ENCODE measurements around the gene NEDD4.
"Not testable (repeated sequence)": the region's sequence is repeated elsewhere in the genome, so short reads cannot be mapped to it uniquely, and the experiment has no call there.

Gene NEDD4

DNA sequence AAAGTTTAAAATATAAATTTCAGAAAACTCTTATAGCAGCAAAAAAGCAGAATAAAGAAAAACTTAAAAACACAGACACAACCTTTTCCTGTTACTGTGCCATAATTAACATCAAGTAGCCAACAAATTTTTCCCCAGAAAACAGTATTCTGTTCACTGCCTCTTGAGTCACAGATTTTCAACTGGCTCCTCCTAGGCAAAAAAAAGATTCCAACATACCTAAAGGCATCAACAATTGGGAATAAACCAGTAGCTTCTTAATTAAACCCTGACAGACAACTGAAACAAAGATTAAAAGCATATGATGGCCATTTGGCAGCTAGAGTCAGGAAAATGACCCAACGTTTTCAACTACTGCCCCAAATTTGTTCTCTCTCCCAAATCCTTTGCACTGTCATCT lies 10.9 kb upstream of the NEDD4 start:
- DNase-seq (ENCODE audit: low read depth): not testable (repeated sequence)

- not testable (repeated sequence) for DNase-seq (ENCODE audit: low read depth)
Observed at GRCh38 chr15:56003777-56004176, 10.4 kb upstream of the NEDD4 start.

DNA sequence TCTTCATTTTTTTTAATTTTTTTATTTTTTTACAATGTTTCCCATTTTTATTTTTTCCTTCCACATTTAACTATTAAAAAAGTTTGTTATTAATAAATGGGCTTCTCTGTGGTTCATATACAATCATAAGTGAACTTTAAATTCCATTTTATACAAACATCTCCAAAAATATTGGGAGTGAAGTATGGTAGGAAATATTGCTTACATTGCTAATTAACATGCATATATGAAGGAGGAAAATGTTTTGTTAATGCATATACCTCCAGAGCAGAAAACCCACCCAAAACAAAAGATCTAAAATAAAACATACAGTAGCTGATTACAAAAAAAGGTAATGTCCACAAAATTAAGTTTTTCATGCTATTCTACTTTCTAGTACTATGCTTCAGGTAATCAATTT lies 9.9 kb upstream of the NEDD4 start:
- not testable (repeated sequence) for DNase-seq (ENCODE audit: low read depth)

GRCh38 chr15:56001471-56002078 lies 8.2 kb upstream of the NEDD4 start:
- DNase-seq (ENCODE audit: low read depth): no peak

- no peak for DNase-seq (ENCODE audit: low read depth)
Observed at GRCh38 chr15:55999658-56000057, 6.2 kb upstream of the NEDD4 start.

DNA sequence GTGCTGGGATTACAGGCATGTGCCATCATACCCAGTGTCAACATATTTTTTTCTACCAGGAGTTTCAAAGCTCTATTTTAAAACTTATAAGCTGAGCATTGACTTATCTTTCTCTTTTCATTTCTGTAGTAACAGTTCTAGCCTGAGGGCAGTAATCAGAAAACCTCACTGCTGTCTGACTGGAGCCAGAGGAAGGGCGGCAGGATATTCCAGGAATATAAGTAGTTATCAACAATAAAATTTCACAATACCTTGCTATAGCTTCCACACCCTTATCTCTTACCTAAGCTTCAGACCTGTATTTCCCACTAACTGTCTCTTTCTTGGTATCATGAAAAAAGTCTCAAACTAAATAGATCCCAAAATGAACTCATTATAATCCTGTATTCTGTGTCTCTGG lies 5.1 kb upstream of the NEDD4 start:
- no peak for DNase-seq (ENCODE audit: low read depth)

- no peak for DNase-seq (ENCODE audit: low read depth)
Observed at GRCh38 chr15:55993804-55994560, 570 bp upstream of the NEDD4 start.

- no peak for DNase-seq (ENCODE audit: low read depth)
Observed at GRCh38 chr15:55992769-55993110, 672 bp downstream of the NEDD4 start.

- no peak for DNase-seq (ENCODE audit: low read depth)
Observed at GRCh38 chr15:55991802-55992768, 1.3 kb downstream of the NEDD4 start.

- DNase-seq (ENCODE audit: low read depth): no peak
Observed at GRCh38 chr15:55990998-55991397, 2.4 kb downstream of the NEDD4 start.

DNA sequence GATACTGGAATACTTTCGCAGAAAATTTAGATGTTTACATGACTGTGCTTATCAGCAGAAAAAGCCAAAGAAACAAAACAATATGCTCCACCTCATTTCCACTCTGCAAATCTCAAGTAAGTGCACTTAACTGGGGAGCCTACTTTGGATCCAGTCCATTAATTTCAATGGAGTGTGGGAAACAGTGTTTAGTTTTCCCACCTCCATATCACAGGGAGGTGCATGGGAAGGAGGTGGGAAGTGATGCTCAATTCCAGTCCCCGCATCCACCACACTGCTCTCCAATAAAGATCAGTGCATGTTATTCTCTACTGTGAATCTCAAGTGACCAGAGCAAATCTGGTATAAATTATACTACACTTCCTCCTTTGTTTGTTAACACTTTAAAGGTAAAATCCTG lies 2.9 kb downstream of the NEDD4 start:
- DNase-seq (ENCODE audit: low read depth): no peak

GRCh38 chr15:55989383-55989782 lies 4.0 kb downstream of the NEDD4 start:
- no peak for DNase-seq (ENCODE audit: low read depth)

GRCh38 chr15:55981582-55982249 lies 11.7 kb downstream of the NEDD4 start:
- no peak for DNase-seq (ENCODE audit: low read depth)

- DNase-seq (ENCODE audit: low read depth): no peak
Observed at GRCh38 chr15:55980511-55980910, 12.9 kb downstream of the NEDD4 start.

- DNase-seq (ENCODE audit: low read depth): no peak
Observed at GRCh38 chr15:55977231-55977630, 16.2 kb downstream of the NEDD4 start.

DNA sequence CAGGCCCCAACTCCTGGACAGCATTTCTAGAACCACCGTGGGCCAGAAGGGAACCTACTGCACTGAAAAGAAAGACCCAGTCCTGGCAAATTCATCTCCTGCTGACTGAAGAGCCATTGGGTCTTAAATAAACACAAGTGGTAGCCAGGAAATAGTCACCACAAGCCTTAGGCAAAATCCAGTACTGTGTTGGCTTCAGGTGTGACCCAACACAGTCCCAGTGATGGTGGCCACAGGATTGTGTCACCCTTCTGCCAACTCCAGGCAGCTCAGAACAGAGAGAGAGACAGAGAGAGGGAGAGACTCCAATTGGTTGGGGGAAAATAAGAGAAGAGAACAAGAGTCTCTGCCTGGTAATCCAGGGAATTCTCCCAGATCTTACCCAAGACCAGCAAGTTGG lies 23.1 kb downstream of the NEDD4 start:
- no peak for DNase-seq (ENCODE audit: low read depth)

DNA sequence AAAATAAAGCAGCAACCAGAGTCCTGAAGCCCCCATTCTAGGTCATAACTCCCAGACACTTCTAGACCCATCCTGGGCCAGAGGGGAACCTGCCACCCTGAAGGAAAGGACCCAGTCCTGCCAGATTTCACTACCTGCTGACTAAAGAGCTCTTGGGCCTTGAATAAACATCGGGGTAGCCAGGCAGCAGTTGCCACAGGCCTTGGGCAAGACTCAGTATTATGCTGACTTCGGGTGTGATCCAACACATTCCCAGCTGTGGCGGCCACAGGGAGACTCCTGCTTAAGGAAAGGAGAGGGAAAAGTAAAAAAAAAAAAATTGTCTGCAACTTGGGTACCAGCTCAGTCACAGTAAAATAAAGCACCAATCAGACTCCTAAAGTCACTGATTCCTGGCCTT lies 23.8 kb downstream of the NEDD4 start:
- no peak for DNase-seq (ENCODE audit: low read depth)

DNA sequence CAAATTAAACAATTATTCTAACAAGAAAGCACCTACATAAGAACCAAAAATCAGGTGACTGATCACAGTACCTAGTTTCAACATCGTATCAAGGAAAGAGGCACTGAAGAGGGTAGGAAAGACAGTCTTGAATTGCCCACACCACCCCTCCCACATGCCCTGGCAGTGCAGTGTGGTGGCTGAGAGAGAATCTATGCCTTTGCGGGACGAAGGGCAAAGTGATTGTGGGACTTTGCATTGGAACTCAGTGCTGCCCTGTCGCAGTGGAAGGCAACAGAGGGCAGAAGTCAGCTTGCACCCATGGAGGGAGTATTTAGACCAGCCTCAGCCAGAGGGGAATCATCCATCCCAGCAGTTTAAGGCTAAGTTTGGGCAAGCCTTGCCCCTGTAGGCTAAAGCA lies 24.5 kb downstream of the NEDD4 start:
- DNase-seq (ENCODE audit: low read depth): no peak

DNA sequence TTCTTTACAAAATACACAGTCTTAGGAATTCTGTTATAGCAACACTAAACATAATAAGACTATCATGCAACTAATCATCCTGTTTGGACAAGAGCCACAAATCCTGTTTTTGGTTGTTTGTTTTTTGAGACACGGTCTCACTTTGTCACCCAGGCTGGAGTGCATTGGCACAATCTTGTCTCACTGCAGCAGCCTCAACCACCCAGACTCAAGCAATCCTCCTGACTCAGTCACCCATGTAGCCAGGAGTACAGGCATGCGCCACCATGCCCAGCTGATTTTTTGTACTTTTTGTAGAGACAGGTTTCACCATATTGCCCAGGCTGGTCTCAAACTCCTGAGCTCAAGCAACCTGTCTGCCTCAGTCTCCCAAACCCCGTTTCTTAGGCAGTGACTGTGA lies 28.3 kb downstream of the NEDD4 start:
- DNase-seq (ENCODE audit: low read depth): no peak

GRCh38 chr15:55960946-55961345 lies 32.5 kb downstream of the NEDD4 start:
- DNase-seq (ENCODE audit: low read depth): no peak

- DNase-seq (ENCODE audit: low read depth): no peak
Observed at GRCh38 chr15:55959744-55960447, 33.5 kb downstream of the NEDD4 start.

GRCh38 chr15:55958349-55958748 lies 35.1 kb downstream of the NEDD4 start:
- DNase-seq (ENCODE audit: low read depth): no peak

Data from activated T-cell treated with anti-CD3 and anti-CD28 coated beads for 24 hours (primary cell).